ENCODE data around the gene SFXN1. TPM values are rescaled to one million over a fixed set of nuclear protein-coding genes. Genes with fewer than 3 reads are reported as not detected.

The SFXN1 gene
- total and polyA plus RNA-seq, 9 of the 15 experiments (the other 6 are each of a cell fraction or from before 2014, with no cell fraction given): 31.8 to 261 (median 113) TPM

DNA sequence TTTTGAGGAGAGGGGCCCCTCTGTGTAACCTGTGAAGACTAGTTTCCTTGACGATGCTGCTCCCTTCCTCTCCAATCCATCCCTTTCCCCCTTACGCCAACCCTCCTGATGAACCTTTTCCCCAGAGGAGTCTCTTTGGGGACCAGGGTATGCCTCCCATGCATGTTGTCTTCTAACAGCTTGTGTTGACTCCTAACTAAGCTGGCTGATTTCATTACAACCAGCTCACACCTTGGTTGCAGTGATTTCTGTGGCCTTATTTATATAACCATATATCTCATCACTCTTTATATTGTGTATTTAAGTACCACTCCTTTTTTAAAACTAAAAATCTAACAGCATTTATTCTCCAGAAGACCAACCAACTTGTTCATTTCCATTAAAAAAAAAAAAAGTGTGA, 42.5 kb downstream of the SFXN1 start:
- H3K4me1 ChIP-seq (replicated peaks in 1 of 2; ENCODE audit: control insufficient read depth in 2 of 2, insufficient read depth in 2 of 2, low read length in 2 of 2): peaks cover 9 to 15% of the 10 kb centered on the region in 2 experiments; a peak in 3 of 5 replicates
- ATAC-seq: no peak
- H3K9me3 ChIP-seq (replicated peaks; ENCODE audit: control insufficient read depth, insufficient read depth, low read depth, low read length): no peaks in the 10 kb centered on the region
- no peak for TF ChIP-seq HNRNPUL1 (IDR thresholded peaks at IDR 0.05; ENCODE audit: low read length)
- no peak for TF ChIP-seq ZNF133 (CRISPR knock-in tag; IDR thresholded peaks at IDR 0.05)
- TF ChIP-seq, protein P1, sequence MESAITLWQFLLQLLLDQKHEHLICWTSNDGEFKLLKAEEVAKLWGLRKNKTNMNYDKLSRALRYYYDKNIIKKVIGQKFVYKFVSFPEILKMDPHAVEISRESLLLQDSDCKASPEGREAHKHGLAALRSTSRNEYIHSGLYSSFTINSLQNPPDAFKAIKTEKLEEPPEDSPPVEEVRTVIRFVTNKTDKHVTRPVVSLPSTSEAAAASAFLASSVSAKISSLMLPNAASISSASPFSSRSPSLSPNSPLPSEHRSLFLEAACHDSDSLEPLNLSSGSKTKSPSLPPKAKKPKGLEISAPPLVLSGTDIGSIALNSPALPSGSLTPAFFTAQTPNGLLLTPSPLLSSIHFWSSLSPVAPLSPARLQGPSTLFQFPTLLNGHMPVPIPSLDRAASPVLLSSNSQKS (CRISPR knock-in tag; IDR thresholded peaks at IDR 0.05): no peak
- no peak for TF ChIP-seq ZNF324 (CRISPR knock-in tag; IDR thresholded peaks at IDR 0.05)
- no peak for TF ChIP-seq ZKSCAN3 (CRISPR knock-in tag; IDR thresholded peaks at IDR 0.05)
- no peak for TF ChIP-seq BHLHE40 (IDR thresholded peaks at IDR 0.05; ENCODE audit: low read length)
- TF ChIP-seq, protein P2, sequence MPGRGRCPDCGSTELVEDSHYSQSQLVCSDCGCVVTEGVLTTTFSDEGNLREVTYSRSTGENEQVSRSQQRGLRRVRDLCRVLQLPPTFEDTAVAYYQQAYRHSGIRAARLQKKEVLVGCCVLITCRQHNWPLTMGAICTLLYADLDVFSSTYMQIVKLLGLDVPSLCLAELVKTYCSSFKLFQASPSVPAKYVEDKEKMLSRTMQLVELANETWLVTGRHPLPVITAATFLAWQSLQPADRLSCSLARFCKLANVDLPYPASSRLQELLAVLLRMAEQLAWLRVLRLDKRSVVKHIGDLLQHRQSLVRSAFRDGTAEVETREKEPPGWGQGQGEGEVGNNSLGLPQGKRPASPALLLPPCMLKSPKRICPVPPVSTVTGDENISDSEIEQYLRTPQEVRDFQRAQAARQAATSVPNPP (IDR thresholded peaks at IDR 0.05; ENCODE audit: borderline replicate concordance, insufficient read depth, insufficient read length): no peak
- TF ChIP-seq KAT2B (IDR thresholded peaks at IDR 0.05; ENCODE audit: low read depth, low read length): no peak
- TF ChIP-seq ATF7 (IDR thresholded peaks at IDR 0.05): no peak
- TF ChIP-seq, protein P3, sequence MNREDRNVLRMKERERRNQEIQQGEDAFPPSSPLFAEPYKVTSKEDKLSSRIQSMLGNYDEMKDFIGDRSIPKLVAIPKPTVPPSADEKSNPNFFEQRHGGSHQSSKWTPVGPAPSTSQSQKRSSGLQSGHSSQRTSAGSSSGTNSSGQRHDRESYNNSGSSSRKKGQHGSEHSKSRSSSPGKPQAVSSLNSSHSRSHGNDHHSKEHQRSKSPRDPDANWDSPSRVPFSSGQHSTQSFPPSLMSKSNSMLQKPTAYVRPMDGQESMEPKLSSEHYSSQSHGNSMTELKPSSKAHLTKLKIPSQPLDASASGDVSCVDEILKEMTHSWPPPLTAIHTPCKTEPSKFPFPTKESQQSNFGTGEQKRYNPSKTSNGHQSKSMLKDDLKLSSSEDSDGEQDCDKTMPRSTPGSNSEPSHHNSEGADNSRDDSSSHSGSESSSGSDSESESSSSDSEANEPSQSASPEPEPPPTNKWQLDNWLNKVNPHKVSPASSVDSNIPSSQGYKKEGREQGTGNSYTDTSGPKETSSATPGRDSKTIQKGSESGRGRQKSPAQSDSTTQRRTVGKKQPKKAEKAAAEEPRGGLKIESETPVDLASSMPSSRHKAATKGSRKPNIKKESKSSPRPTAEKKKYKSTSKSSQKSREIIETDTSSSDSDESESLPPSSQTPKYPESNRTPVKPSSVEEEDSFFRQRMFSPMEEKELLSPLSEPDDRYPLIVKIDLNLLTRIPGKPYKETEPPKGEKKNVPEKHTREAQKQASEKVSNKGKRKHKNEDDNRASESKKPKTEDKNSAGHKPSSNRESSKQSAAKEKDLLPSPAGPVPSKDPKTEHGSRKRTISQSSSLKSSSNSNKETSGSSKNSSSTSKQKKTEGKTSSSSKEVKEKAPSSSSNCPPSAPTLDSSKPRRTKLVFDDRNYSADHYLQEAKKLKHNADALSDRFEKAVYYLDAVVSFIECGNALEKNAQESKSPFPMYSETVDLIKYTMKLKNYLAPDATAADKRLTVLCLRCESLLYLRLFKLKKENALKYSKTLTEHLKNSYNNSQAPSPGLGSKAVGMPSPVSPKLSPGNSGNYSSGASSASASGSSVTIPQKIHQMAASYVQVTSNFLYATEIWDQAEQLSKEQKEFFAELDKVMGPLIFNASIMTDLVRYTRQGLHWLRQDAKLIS (CRISPR knock-in tag; IDR thresholded peaks at IDR 0.05): no peak
- TF ChIP-seq, protein P4, sequence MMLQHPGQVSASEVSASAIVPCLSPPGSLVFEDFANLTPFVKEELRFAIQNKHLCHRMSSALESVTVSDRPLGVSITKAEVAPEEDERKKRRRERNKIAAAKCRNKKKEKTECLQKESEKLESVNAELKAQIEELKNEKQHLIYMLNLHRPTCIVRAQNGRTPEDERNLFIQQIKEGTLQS (IDR thresholded peaks at IDR 0.05): no peak
- TF ChIP-seq, protein P4 (CRISPR knock-in tag; conservative IDR thresholded peaks at IDR 0.05): no peak
- TF ChIP-seq ZC3H8 (IDR thresholded peaks at IDR 0.05): no peak
- TF ChIP-seq ARID2 (IDR thresholded peaks at IDR 0.05): no peak
- TF ChIP-seq HEY1 (CRISPR knock-in tag; IDR thresholded peaks at IDR 0.05; ENCODE audit: borderline replicate concordance): no peak
- TF ChIP-seq DNMT1 (IDR thresholded peaks at IDR 0.05): no peak
- no peak overlapping the region for H3K4me2 ChIP-seq (ENCODE audit: insufficient read depth, low read length)
- POLR2A ChIA-PET: no interaction called here
- intact Hi-C loops (cut with micrococcal nuclease) (no loop called here), in situ Hi-C loops (cut with MboI) (no loop called here)
- no peak for DNase-seq (ENCODE audit: extremely low read depth in 1 of 4, low spot score in 3 of 4)
- CTCF ChIA-PET (ENCODE audit: low intra/inter-chr PET ratio): no interaction called here
- BruUV-seq (replicated peaks): no TSS peak
- H2AFZ ChIP-seq (ENCODE audit: low read depth, low read length): no peak overlapping the region
- no peak overlapping the region for H3K27ac ChIP-seq (ENCODE audit: extremely low read depth, low read depth, low read length)
- peaks cover 15% of the 10 kb centered on the region; the same call in 1 of the 2 replicates for H4K20me1 ChIP-seq (replicated peaks; ENCODE audit: control insufficient read depth, insufficient read depth, low read length)
- H3K9me1 ChIP-seq (ENCODE audit: control insufficient read depth, insufficient read depth, low read length): peaks cover 4% of the 10 kb centered on the region
- no peaks in the 10 kb centered on the region for H3K27me3 ChIP-seq (ENCODE audit: control insufficient read depth in 2 of 2, insufficient read depth in 2 of 2, low read length in 2 of 2)
- H3K79me2 ChIP-seq (ENCODE audit: control insufficient read depth, insufficient read depth, low read length): no peaks in the 10 kb centered on the region
- peaks cover 87% of the 10 kb centered on the region for H3K36me3 ChIP-seq (ENCODE audit: control insufficient read depth, insufficient read depth, low read length)
- H3K4me3 ChIP-seq: no peak overlapping the region
- 100% methylated on average over 1 of the region's 2 CpGs for WGBS (ENCODE audit: insufficient coverage, low coverage, missing lambda C conversion rate)
- H3K9ac ChIP-seq (ENCODE audit: insufficient read depth in 1 of 2, low read depth in 2 of 2, low read length in 2 of 2): no peak overlapping the region
- no peak for FAIRE-seq

All from K562 (cell line).